ENCODE data around the gene TMEM200A. TPM values are rescaled to one million over a fixed set of nuclear protein-coding genes. Genes with fewer than 3 reads are reported as not detected.

TMEM200A gene
- total and polyA plus RNA-seq, 2 of the 8 experiments (the other 6 are each of a cell fraction or from before 2014, with no cell fraction given) = 6.2 to 13.9 TPM

DNA sequence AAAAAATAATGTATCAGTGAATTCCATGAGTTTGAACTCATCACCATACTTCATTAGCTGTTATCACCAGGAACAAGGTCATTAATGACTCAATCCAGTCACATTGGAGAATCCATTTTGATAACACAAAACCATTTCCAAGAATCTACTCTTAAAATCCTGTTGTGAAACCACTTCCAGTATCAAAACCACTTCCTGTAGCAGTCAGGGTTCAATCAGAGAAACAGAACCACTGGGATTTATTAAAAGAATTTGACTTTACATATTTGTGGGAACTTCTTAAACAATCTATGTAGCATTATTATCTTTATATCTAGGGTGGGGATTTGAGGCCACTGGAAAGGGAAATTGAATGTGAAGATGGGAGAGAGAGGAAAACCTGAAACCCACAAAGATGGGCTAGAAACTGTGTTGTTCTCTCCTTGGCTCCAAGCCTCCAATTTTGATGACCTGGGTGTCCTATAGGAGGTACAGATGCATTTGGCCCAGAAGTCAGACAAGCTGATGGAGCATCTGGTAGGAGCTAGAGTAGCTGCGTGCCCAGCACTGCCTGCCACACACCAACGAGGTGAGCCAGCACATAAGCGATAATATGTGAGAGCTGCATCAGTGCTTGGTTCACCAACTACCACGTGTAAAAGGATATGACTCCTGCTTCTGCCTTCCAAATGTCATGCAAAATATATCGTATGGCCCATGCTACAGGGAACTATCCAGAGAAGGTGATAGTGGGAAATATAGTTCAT, 117.0 kb downstream of the TMEM200A start:
- Histone ChIP-seq H3K27ac (ENCODE audit: low read depth, low read length) (no peak overlapping the region), H2BK20ac (ENCODE audit: low read length) (no peak overlapping the region), H3K79me1 (ENCODE audit: low read depth, low read length) (no peaks in the 10 kb centered on the region), H3K56ac (replicated peaks; ENCODE audit: insufficient read length, low read depth, low read length) (no peak overlapping the region), H3K9ac (replicated peaks in 1 of 4; ENCODE audit: extremely low read depth in 1 of 4, low read depth in 3 of 4, low read length in 3 of 4) (no peak overlapping the region), H2BK15ac (ENCODE audit: low read length) (no peak overlapping the region), H2BK12ac (ENCODE audit: low read depth, low read length) (no peak overlapping the region), H2AK5ac (ENCODE audit: low read depth, low read length) (no peak overlapping the region), H2BK120ac (replicated peaks; ENCODE audit: low read depth, low read length) (no peak overlapping the region), H3K79me2 (ENCODE audit: control insufficient read depth in 1 of 2, insufficient read depth in 2 of 2, low read length in 2 of 2) (no peaks in the 10 kb centered on the region), H3K4me2 (ENCODE audit: insufficient read depth in 1 of 2, low read depth in 2 of 2, low read length in 2 of 2) (no peak overlapping the region), H3K23ac (ENCODE audit: insufficient read length) (no peak overlapping the region), H4K91ac (replicated peaks; ENCODE audit: insufficient read length, low read length) (no peak overlapping the region), H3K14ac (ENCODE audit: insufficient read length) (no peak overlapping the region), H3K4ac (replicated peaks; ENCODE audit: insufficient read length, low read depth, low read length) (no peak overlapping the region), H3K9me3 (ENCODE audit: insufficient read depth in 2 of 2, low read depth in 1 of 2, low read length in 1 of 2) (no peaks in the 10 kb centered on the region), H3K36me3 (ENCODE audit: control insufficient read depth in 2 of 4, insufficient read depth in 4 of 4, low read length in 3 of 4) (no peaks in the 10 kb centered on the region), H4K20me1 (replicated peaks in 1 of 2; ENCODE audit: control insufficient read depth in 1 of 2, insufficient read depth in 2 of 2, low read length in 2 of 2) (no peaks in the 10 kb centered on the region), H3K4me1 (replicated peaks in 1 of 4; ENCODE audit: control insufficient read depth in 3 of 4, insufficient read depth in 4 of 4, low read length in 3 of 4) (no peaks in the 10 kb centered on the region), H3K27me3 (replicated peaks in 1 of 4; ENCODE audit: control insufficient read depth in 3 of 4, extremely low read depth in 1 of 4, insufficient read depth in 3 of 4, low read length in 3 of 4) (no peaks in the 10 kb centered on the region), H3K23me2 (ENCODE audit: low read depth, low read length) (no peaks in the 10 kb centered on the region), H4K5ac (ENCODE audit: insufficient read length, low read depth, low read length) (no peak overlapping the region), H2BK5ac (ENCODE audit: low read depth, low read length) (no peak overlapping the region), H2AFZ (ENCODE audit: low read length) (no peak overlapping the region), H3K4me3 (ENCODE audit: extremely low read depth in 1 of 4, insufficient read depth in 2 of 4, low read depth in 3 of 4, low read length in 4 of 4) (no peak overlapping the region), H4K8ac (ENCODE audit: extremely low read depth, insufficient read depth, low read length) (no peak overlapping the region), H3K18ac (ENCODE audit: extremely low read depth, low read length) (no peak overlapping the region)
- 80% methylated on average over 5 of the region's 5 CpGs; no CpG with 5 or more reads in 1 of the 2 experiments for WGBS, 2 experiments (ENCODE audit: extremely low coverage in 1 of 2, insufficient coverage in 1 of 2, insufficient read length in 1 of 2, insufficient replicate concordance in 2 of 2, low coverage in 1 of 2, low lambda C conversion rate in 2 of 2, missing lambda C conversion rate in 1 of 2)
- CTCF ChIA-PET (ENCODE audit: partially characterized antibody) = interaction anchor here (0.6 kb wide), 1 partner anchor 281 kb away, joined by 3 read pairs; no protein-coding TSS in a partner anchor
- no peak for FAIRE-seq
- DNase-seq (ENCODE audit: low read depth in 1 of 2, low spot score in 2 of 2) = no peak
- POLR2A ChIA-PET (ENCODE audit: partially characterized antibody) = no interaction called here
- no peak for TF ChIP-seq ASH2L (IDR thresholded peaks at IDR 0.05; ENCODE audit: low read length)
- no peak for TF ChIP-seq MAFK (IDR thresholded peaks at IDR 0.05; ENCODE audit: low read depth, low read length)
- TF ChIP-seq HDAC2 (IDR thresholded peaks at IDR 0.05; ENCODE audit: borderline replicate concordance in 1 of 2, low read depth in 2 of 2, low read length in 2 of 2) = no peak
- no peak for TF ChIP-seq SIN3A (conservative IDR thresholded peaks at IDR 0.05 in 1 of 2, IDR thresholded peaks at IDR 0.05 in 1 of 2; ENCODE audit: low read depth in 1 of 2, low read length in 2 of 2)
- TF ChIP-seq RBBP5 (IDR thresholded peaks at IDR 0.05; ENCODE audit: borderline replicate concordance, low read depth, low read length) = no peak
- TF ChIP-seq YY1 (IDR thresholded peaks at IDR 0.05; ENCODE audit: low read depth, low read length) = no peak
- TF ChIP-seq CHD2 (IDR thresholded peaks at IDR 0.05; ENCODE audit: low read length) = no peak
- no peak for TF ChIP-seq CEBPB (IDR thresholded peaks at IDR 0.05; ENCODE audit: low read depth, low read length)
- no peak for TF ChIP-seq E2F6 (IDR thresholded peaks at IDR 0.05)
- no peak for TF ChIP-seq BCL11A (IDR thresholded peaks at IDR 0.05; ENCODE audit: low read depth in 2 of 2, low read length in 2 of 2)
- TF ChIP-seq CHD1 (IDR thresholded peaks at IDR 0.05; ENCODE audit: low read depth, low read length) = no peak
- no peak for TF ChIP-seq RNF2 (IDR thresholded peaks at IDR 0.05; ENCODE audit: borderline replicate concordance, low read depth, low read length, missing control alignments, poor library complexity, severe bottlenecking)
